ENCODE results near the gene DDR2.

DNA sequence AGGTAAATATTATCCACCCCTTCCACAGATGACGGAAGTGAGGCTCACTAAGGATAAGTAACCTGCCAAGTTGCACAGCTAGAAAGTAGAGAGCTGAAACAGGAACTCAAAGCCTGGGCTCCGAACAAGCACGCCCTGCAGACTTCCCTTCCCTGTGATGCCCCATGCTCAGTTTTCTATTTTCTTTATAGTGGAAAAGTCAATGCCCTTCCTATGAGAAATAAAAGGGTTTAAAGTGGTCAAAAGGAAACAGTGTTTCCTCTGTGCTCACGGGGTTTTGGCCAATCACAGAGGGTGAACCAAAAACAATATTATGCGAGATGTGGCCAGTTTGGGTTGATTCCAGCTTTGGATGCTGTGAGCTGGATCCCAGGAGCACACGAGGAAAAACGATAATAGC is 44.5 kb downstream of the DDR2 start:
- no peak for TF ChIP-seq CTCF (IDR thresholded peaks at IDR 0.05)
- no peak for TF ChIP-seq POLR2A (IDR thresholded peaks at IDR 0.05)

Measured in lower leg skin (tissue), 3 donors.